Spleen (tissue), 11 donors: Measurements from ENCODE around the gene ALDH1L1. TPM values are rescaled to one million over a fixed set of nuclear protein-coding genes. Genes with fewer than 3 reads are reported as not detected.
A peak's percentile ranks its signal among the peaks of the same experiment; 100 is the strongest.

Experiments used
- DNase-seq: peaks from one replicate; pipeline ENCODE4 v3.0.0-alpha.2; 2020
- H3K27ac ChIP-seq, 8 donors: fragments of 200-600 bp; sonication (generic) in 7 of 8; 1 replicate in 4 of 8; 2 replicates in 4 of 8; pipeline versions ENCODE4 v1.5.0 to v1.8.0; 2016 to 2021; ENCODE audit warnings: inconsistent platforms in 4 of 8, mild to moderate bottlenecking in 4 of 8, moderate library complexity in 1 of 8
- H3K27me3 ChIP-seq, 7 donors: fragments of 200-600 bp; sonication (generic) in 6 of 7; replicated peaks in 1 of 7; 1 replicate in 4 of 7; 2 replicates in 3 of 7; pipeline versions ENCODE4 v1.5.0 to v1.8.0; 2016 to 2021; ENCODE audit warnings: inconsistent platforms in 3 of 7, mild to moderate bottlenecking in 1 of 7
- H3K36me3 ChIP-seq, 6 donors: fragments of 200-600 bp; sonication (generic) in 5 of 6; 1 replicate in 4 of 6; 2 replicates in 2 of 6; pipeline versions ENCODE4 v1.5.0 to v1.8.0; 2016 to 2021; ENCODE audit warnings: inconsistent platforms in 2 of 6
- H3K4me1 ChIP-seq, 6 donors: fragments of 200-600 bp; sonication (generic) in 5 of 6; 1 replicate in 3 of 6; 2 replicates in 3 of 6; pipeline versions ENCODE4 v1.5.0 to v1.8.0; 2016 to 2021; ENCODE audit warnings: inconsistent platforms in 3 of 6
- H3K4me3 ChIP-seq, 8 donors: fragments of 200-600 bp; sonication (generic) in 7 of 8; 1 replicate in 4 of 8; 2 replicates in 4 of 8; pipeline versions ENCODE4 v1.5.0 to v1.8.0; 2016 to 2021; ENCODE audit warnings: inconsistent platforms in 4 of 8, mild to moderate bottlenecking in 4 of 8, moderate library complexity in 2 of 8
- H3K9me3 ChIP-seq, 8 donors: fragments of 200-600 bp; sonication (generic) in 7 of 8; 1 replicate in 4 of 8; 2 replicates in 4 of 8; pipeline versions ENCODE4 v1.5.0 to v1.8.0; 2016 to 2021; ENCODE audit warnings: inconsistent platforms in 4 of 8
- CTCF ChIP-seq, 11 experiments: fragments of 200-600 bp in 7 of 11; fragments of 450-650 bp in 4 of 11; sonication (generic) in 4 of 11; IDR thresholded peaks in 8 of 11; conservative IDR thresholded peaks in 3 of 11; 1 replicate in 7 of 11; 2 replicates in 4 of 11; pipeline versions ENCODE4 v1.4.0 to v1.8.0; 2016 to 2021; ENCODE audit warnings: antibody characterized with exemption in 11 of 11, inconsistent platforms in 4 of 11, mild to moderate bottlenecking in 1 of 11
- POLR2A ChIP-seq, 3 donors: fragments of 450-650 bp; IDR thresholded peaks; one replicate each; pipeline ENCODE4 v1.5.1; 2017; ENCODE audit warnings: antibody characterized with exemption in 3 of 3, mild to moderate bottlenecking in 1 of 3
- POLR2AphosphoS5 ChIP-seq, 3 donors: sonication (generic); formaldehyde crosslinking; IDR thresholded peaks; one replicate each; pipeline ENCODE4 v1.5.1; 2017; ENCODE audit warnings: antibody characterized with exemption in 3 of 3
- WGBS, 5 donors: extraction: QIAGEN DNeasy Blood & Tissue Kit in 3 of 5; methylation state at CpG; one replicate each; pipeline versions ENCODE4 v1.1.5 to v1.1.7; 2013 to 2018; 5-methylcytosine and 5-hydroxymethylcytosine counted together
- intact Hi-C: fragments of 100-400 bp; cut with DNase I; formaldehyde crosslinking; loops from one replicate; pipeline ENCODE4 v1.15.0; 2023; ENCODE audit warnings: low total_unique reads
- polyA plus RNA-seq, 3 donors: library from polyadenylated mRNA; stranded (reverse); fragments of 200-250 nt; gene quantifications; one replicate each; pipeline ENCODE4 v1.2.1, GENCODE V29; 2013
- total RNA-seq, 7 donors: library from RNA; depleted of rRNA in 3 of 7; stranded (reverse); fragments of >200 nt in 3 of 7; fragmentation: NEBNext Ultra II Directional in 4 of 7; extraction: Animal tissue kit (Norgen Biotek cat#: 25700) in 4 of 7; gene quantifications; one replicate each; pipeline versions ENCODE4 v1.1.0 to v1.2.1, GENCODE V29; 2016 to 2021
- donor health status: healthy with polysubstance abuse.
- donor health status: DM: no; HTN: no; CAD: no; lungs with moderate emphysema.
- donor health status: DM: no; HTN: no; CAD: no.
- donor health status: Bipolar disorder and iron deficiency.
- donor health status: healthy.
- donor health status: DM: no; HTN: no; CAD: no.
- donor health status: DM: yes; HTN: yes; CAD: no.

ALDH1L1 gene
- total and polyA plus RNA-seq, 10 donors: 0.09 to 1.3 (median 0.29) TPM; not detected in 3

GRCh38 chr3:126060613-126061145 lies 119.7 kb downstream of the ALDH1L1 start:
- Histone ChIP-seq H3K4me3 (no peak overlapping the region), H3K27me3 (no peaks in the 10 kb centered on the region), H3K9me3 (no peaks in the 10 kb centered on the region), H3K4me1 (peaks cover 0 to 15% (median 0%) of the 10 kb centered on the region in 6 donors), H3K27ac (no peak overlapping the region), H3K36me3 (peaks cover 0 to 37% (median 3%) of the 10 kb centered on the region in 6 donors)
- TF ChIP-seq POLR2AphosphoS5 (IDR thresholded peaks at IDR 0.05) (no peak), POLR2A (IDR thresholded peaks at IDR 0.05) (no peak), CTCF (IDR thresholded peaks at IDR 0.05 in 8 of 11, conservative IDR thresholded peaks at IDR 0.05 in 3 of 11) (no peak)
- DNase-seq: no peak
- WGBS, 5 donors: 80 to 97% (median 92%) methylated on average over 7 of the region's 7 CpGs
- intact Hi-C loops: no loop called here

- intact Hi-C loops: no loop called here
- Histone ChIP-seq H3K4me3 (no peak overlapping the region), H3K4me1 (peaks cover 0 to 15% (median 0%) of the 10 kb centered on the region in 6 donors), H3K36me3 (peaks cover 0 to 31% (median 3%) of the 10 kb centered on the region in 6 donors), H3K27ac (no peak overlapping the region), H3K27me3 (no peaks in the 10 kb centered on the region), H3K9me3 (no peaks in the 10 kb centered on the region)
- WGBS, 5 donors: 74 to 94% (median 78%) methylated on average over 7 of the region's 7 CpGs
- no peak for DNase-seq
- TF ChIP-seq POLR2AphosphoS5 (IDR thresholded peaks at IDR 0.05) (no peak), CTCF (IDR thresholded peaks at IDR 0.05 in 8 of 11, conservative IDR thresholded peaks at IDR 0.05 in 3 of 11) (no peak), POLR2A (IDR thresholded peaks at IDR 0.05) (no peak)
Measured at GRCh38 chr3:126058666-126059065, 121.7 kb downstream of the ALDH1L1 start.

DNA sequence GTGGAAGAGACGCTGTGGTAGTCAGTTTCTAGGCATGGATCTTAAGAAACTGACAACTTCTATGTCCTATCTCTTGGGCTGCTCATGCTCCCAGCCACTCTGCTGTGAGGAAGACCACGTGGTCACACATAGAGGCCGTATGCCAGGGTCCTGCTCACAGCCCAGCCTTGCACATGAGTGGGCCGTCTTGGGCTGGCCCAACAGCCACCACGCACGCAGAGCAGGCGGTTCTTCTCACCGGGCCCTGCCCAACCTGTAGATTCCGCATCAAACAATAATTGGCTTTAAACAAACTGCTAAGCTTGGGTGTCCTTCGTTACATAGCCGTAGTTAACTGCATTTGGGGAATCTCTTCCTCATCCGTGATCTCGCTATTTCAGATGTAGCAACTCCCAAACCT lies 122.5 kb downstream of the ALDH1L1 start:
- 94 to 97% (median 96%) methylated on average over 12 to 13 of the region's 13 CpGs for WGBS, 5 donors
- Histone ChIP-seq H3K4me1 (peaks cover 0 to 17% (median 2%) of the 10 kb centered on the region in 6 donors), H3K36me3 (peaks cover 0 to 24% (median 3%) of the 10 kb centered on the region in 6 donors), H3K27me3 (no peaks in the 10 kb centered on the region), H3K27ac (no peak overlapping the region), H3K4me3 (no peak overlapping the region), H3K9me3 (no peaks in the 10 kb centered on the region)
- intact Hi-C loops: no loop called here
- TF ChIP-seq POLR2AphosphoS5 (IDR thresholded peaks at IDR 0.05): no peak
- TF ChIP-seq POLR2A (IDR thresholded peaks at IDR 0.05): no peak
- TF ChIP-seq CTCF (IDR thresholded peaks at IDR 0.05 in 8 of 11, conservative IDR thresholded peaks at IDR 0.05 in 3 of 11): no peak
- no peak for DNase-seq

DNA sequence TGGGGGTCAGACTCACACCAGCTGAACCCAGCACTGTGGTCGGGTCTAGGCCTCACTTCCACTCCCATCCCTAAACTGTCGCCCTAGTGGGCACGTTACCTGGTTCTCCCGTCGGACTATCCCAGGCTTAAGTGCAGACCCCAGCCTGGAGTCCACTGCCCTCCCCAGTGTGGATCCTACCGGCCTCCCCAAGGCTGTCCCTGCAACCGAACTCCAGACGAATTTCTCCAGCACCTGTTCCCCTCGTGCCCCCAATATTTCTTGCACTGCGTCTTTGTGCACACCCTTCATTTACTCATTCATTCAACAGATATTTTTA lies 122.9 kb downstream of the ALDH1L1 start:
- Histone ChIP-seq H3K4me1 (peaks cover 0 to 22% (median 7%) of the 10 kb centered on the region in 6 donors), H3K27ac (peak overlapping the region in 5 of 8 donors; percentile 21 to 59 (median 56)), H3K36me3 (peaks cover 0 to 24% (median 3%) of the 10 kb centered on the region in 6 donors), H3K9me3 (no peaks in the 10 kb centered on the region), H3K4me3 (no peak overlapping the region), H3K27me3 (no peaks in the 10 kb centered on the region)
- intact Hi-C loops: no loop called here
- 75 to 94% (median 85%) methylated on average over 10 of the region's 10 CpGs for WGBS, 5 donors
- DNase-seq: no peak
- TF ChIP-seq POLR2A (IDR thresholded peaks at IDR 0.05) (no peak), CTCF (IDR thresholded peaks at IDR 0.05 in 8 of 11, conservative IDR thresholded peaks at IDR 0.05 in 3 of 11) (no peak), POLR2AphosphoS5 (IDR thresholded peaks at IDR 0.05) (no peak)
